ENCODE data around the gene NXNL2. TPM values are rescaled to one million over a fixed set of nuclear protein-coding genes. Genes with fewer than 3 reads are reported as not detected.

NXNL2 gene
- total RNA-seq, 2 donors from 2014 or later = 0.68 to 1.9 TPM

DNA sequence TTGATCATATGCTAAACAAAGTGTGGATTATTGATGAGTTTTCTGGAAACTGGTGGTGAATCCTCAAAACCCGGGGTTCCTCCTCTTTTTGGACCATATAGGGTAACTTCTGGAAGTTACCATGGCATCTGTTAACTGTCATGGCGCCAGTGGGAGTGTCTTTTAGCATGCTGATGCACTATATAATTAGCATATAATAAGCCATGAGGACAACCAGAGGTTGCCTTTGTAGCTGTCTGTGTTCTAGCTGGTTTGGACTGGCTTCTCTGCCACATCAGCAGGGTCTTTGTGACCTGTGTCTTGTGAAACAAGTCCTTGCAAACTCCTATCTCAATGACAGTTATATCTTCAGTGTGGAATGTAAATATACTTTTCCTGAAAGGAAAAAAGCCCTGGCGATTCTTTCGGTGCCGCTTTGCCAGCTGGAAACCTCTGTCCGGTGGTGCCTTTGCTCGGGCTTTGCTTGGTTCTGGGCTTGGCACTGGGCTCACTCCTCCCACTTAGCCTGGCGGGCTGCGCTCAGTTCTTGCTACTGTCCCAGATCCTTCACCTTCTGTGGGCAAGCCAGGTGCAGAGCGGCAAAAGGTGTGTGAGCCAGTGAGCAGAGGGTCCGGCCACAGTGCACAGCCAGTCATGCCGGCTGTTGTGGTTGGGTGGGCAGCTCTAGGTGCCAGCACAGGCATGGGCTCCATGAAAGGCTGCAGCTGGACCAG lies 20.4 kb downstream of the NXNL2 start:
- Histone ChIP-seq H3K36me3 (no peaks in the 10 kb centered on the region), H3K4me3 (no peak overlapping the region), H3K4me1 (replicated peaks) (no peaks in the 10 kb centered on the region), H3K9me3 (no peaks in the 10 kb centered on the region), H3K27ac (no peak overlapping the region), H3K27me3 (replicated peaks; ENCODE audit: insufficient read depth) (no peaks in the 10 kb centered on the region)
- intact Hi-C loops (cut with DNase I) = no loop called here
- DNase-seq (ENCODE audit: low spot score) = no peak
- 42% methylated on average over 12 of the region's 12 CpGs for WGBS
- TF ChIP-seq CTCF (IDR thresholded peaks at IDR 0.05) (no peak), POLR2AphosphoS5 (IDR thresholded peaks at IDR 0.05) (no peak), POLR2A (IDR thresholded peaks at IDR 0.05) (no peak)

DNA sequence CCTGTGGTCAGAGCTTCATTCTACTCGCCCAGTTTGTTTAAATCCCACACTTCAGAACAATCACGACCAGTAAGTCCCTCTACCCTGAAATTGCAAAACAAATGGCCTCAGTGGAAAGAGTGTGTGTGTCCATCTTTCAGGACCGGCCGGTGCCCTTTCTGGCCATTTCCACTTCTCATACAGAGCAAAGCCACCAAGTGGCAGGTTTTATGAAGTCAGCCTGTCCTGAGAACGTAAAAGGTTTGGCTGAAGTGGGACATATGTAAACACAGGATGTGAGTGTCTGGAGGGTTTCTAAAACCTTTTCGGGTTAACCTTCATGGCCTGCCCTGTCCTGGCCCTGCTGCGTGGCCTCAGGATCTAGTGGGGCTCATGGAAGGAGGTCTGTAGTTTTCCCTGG lies 24.7 kb downstream of the NXNL2 start:
- no peak for TF ChIP-seq POLR2A (IDR thresholded peaks at IDR 0.05)
- TF ChIP-seq POLR2AphosphoS5 (IDR thresholded peaks at IDR 0.05) = no peak
- no peak for TF ChIP-seq CTCF (IDR thresholded peaks at IDR 0.05)
- no peak for DNase-seq (ENCODE audit: low spot score)
- WGBS = 69% methylated on average over 7 of the region's 7 CpGs

GRCh38 chr9:88567870-88568269 lies 32.9 kb downstream of the NXNL2 start:
- Histone ChIP-seq H3K27me3 (replicated peaks; ENCODE audit: insufficient read depth) (no peaks in the 10 kb centered on the region), H3K36me3 (no peaks in the 10 kb centered on the region), H3K9me3 (no peaks in the 10 kb centered on the region), H3K4me3 (no peak overlapping the region), H3K27ac (no peak overlapping the region), H3K4me1 (replicated peaks) (no peaks in the 10 kb centered on the region)
- WGBS = 93% methylated on average over 3 of the region's 3 CpGs
- intact Hi-C loops (cut with DNase I) = no loop called here
- no peak for TF ChIP-seq POLR2AphosphoS5 (IDR thresholded peaks at IDR 0.05)
- TF ChIP-seq CTCF (IDR thresholded peaks at IDR 0.05) = no peak
- TF ChIP-seq POLR2A (IDR thresholded peaks at IDR 0.05) = no peak
- no peak for DNase-seq (ENCODE audit: low spot score)

More for the DNA sequence above, 24.7 kb downstream of the NXNL2 start:
- no peaks in the 10 kb centered on the region for H3K36me3 ChIP-seq
- intact Hi-C loops (cut with DNase I) = no loop called here
- no peaks in the 10 kb centered on the region for H3K4me1 ChIP-seq (replicated peaks)
- no peaks in the 10 kb centered on the region for H3K9me3 ChIP-seq
- H3K4me3 ChIP-seq = no peak overlapping the region
- no peak overlapping the region for H3K27ac ChIP-seq
- H3K27me3 ChIP-seq (replicated peaks; ENCODE audit: insufficient read depth) = no peaks in the 10 kb centered on the region

- TF ChIP-seq POLR2A (IDR thresholded peaks at IDR 0.05) = no peak
- no peak for TF ChIP-seq CTCF (IDR thresholded peaks at IDR 0.05)
- TF ChIP-seq POLR2AphosphoS5 (IDR thresholded peaks at IDR 0.05) = no peak
- no peak overlapping the region for H3K4me3 ChIP-seq
- intact Hi-C loops (cut with DNase I) = loop anchor here (10.0 kb wide), 2 partner anchors 187 to 887 kb away; partner anchors contain the start of gene SPIN1
- no peaks in the 10 kb centered on the region for H3K36me3 ChIP-seq
- no peak for DNase-seq (ENCODE audit: low spot score)
- 77% methylated on average over 5 of the region's 5 CpGs for WGBS
- H3K4me1 ChIP-seq (replicated peaks) = no peaks in the 10 kb centered on the region
- no peaks in the 10 kb centered on the region for H3K27me3 ChIP-seq (replicated peaks; ENCODE audit: insufficient read depth)
- H3K9me3 ChIP-seq = no peaks in the 10 kb centered on the region
- H3K27ac ChIP-seq = no peak overlapping the region
Measured at GRCh38 chr9:88571419-88571818, 36.4 kb downstream of the NXNL2 start.

DNA sequence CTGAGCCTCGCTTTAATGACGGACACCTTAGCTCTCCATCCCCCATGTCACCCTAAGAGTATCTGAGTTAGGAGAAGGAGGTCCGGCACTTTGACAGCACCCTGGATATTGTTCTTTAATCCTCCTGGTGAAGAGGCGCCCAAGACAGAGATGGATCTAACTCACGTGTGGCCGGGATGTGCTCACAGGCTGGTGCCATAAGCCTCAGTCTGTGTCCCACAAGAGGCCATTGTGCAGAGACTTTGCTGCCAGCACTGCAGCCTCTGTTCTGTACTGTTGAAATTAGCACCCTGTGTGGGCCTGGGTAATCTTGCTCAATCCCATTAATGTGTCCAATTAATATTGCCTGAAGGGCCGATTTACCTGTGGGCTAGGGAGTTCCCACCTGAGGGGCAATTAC lies 37.7 kb downstream of the NXNL2 start:
- WGBS = 94% methylated on average over 7 of the region's 7 CpGs
- no peaks in the 10 kb centered on the region for H3K4me1 ChIP-seq (replicated peaks)
- no peaks in the 10 kb centered on the region for H3K27me3 ChIP-seq (replicated peaks; ENCODE audit: insufficient read depth)
- TF ChIP-seq POLR2AphosphoS5 (IDR thresholded peaks at IDR 0.05) (no peak), CTCF (IDR thresholded peaks at IDR 0.05) (no peak), POLR2A (IDR thresholded peaks at IDR 0.05) (no peak)
- no peaks in the 10 kb centered on the region for H3K36me3 ChIP-seq
- DNase-seq (ENCODE audit: low spot score) = no peak
- intact Hi-C loops (cut with DNase I) = loop anchor here (10.0 kb wide), 2 partner anchors 188 to 888 kb away; partner anchors contain the start of gene SPIN1
- no peak overlapping the region for H3K4me3 ChIP-seq
- no peaks in the 10 kb centered on the region for H3K9me3 ChIP-seq
- H3K27ac ChIP-seq = no peak overlapping the region
